Ovary (tissue), 9 donors: Measurements from ENCODE around the gene ATPAF1. TPM values are rescaled to one million over a fixed set of nuclear protein-coding genes. Genes with fewer than 3 reads are reported as not detected.

ENCODE experiments used
- DNase-seq, 5 donors: peaks; one replicate each; pipeline ENCODE4 v3.0.0-alpha.2; 2019 to 2020
- H3K27ac ChIP-seq, 2 donors: fragments of 200-600 bp; one replicate each; pipeline versions ENCODE4 v1.5.1 to v1.8.0; 2019 to 2022
- H3K27me3 ChIP-seq: fragments of 200-600 bp; one replicate; pipeline ENCODE4 v1.8.0; 2022
- H3K36me3 ChIP-seq: fragments of 200-600 bp; sonication (generic); one replicate; pipeline ENCODE4 v1.5.1; 2019
- H3K4me1 ChIP-seq: one replicate; pipeline ENCODE4 v1.8.1; 2013; ENCODE audit warnings: mild to moderate bottlenecking, moderate library complexity; ENCODE audit not compliant: insufficient read depth
- H3K4me3 ChIP-seq: fragments of 200-600 bp; sonication (generic); one replicate; pipeline ENCODE4 v1.5.1; 2017
- H3K9me3 ChIP-seq, 2 donors: fragments of 200-600 bp in 1 of 2; sonication (generic) in 1 of 2; one replicate each; pipeline versions ENCODE4 v1.5.1 to v1.8.1; 2013 to 2019; ENCODE audit warnings: mild to moderate bottlenecking in 1 of 2, moderate library complexity in 1 of 2
- CTCF ChIP-seq, 3 donors: fragments of 450-650 bp in 2 of 3; fragments of 200-600 bp in 1 of 3; IDR thresholded peaks; one replicate each; pipeline versions ENCODE4 v1.5.1 to v1.8.0; 2016 to 2022; ENCODE audit warnings: antibody characterized with exemption in 3 of 3, mild to moderate bottlenecking in 1 of 3
- EP300 ChIP-seq: sonication (generic); formaldehyde crosslinking; IDR thresholded peaks from one replicate; pipeline ENCODE4 v1.6.1; 2017; ENCODE audit warnings: antibody characterized with exemption
- POLR2A ChIP-seq: fragments of 450-650 bp; IDR thresholded peaks from one replicate; pipeline ENCODE4 v1.6.1; 2017; ENCODE audit warnings: antibody characterized with exemption, mild to moderate bottlenecking, moderate library complexity
- WGBS, 3 donors: extraction: QIAGEN DNeasy Blood & Tissue Kit in 1 of 3; methylation state at CpG; one replicate each; pipeline versions ENCODE4 v1.1.5 to v1.1.7; 2013 to 2017; 5-methylcytosine and 5-hydroxymethylcytosine counted together
- intact Hi-C, 4 donors: fragments of 100-400 bp; cut with DNase I; formaldehyde crosslinking; loops; one replicate each; pipeline versions ENCODE4 v1.11.0 to v1.15.1; 2022 to 2023
- polyA plus RNA-seq, 2 donors: library from polyadenylated mRNA; stranded (reverse); fragments of 200-250 nt in 1 of 2; fragments of 350-450 nt in 1 of 2; fragmentation: Illumina TruSeq in 1 of 2; extraction: RNeasy Lipid Tissue Mini Kit (QIAGEN cat#74804) in 1 of 2; gene quantifications; one replicate each; pipeline ENCODE4 v1.2.3, GENCODE V29; 2013 to 2014
- total RNA-seq, 7 donors: library from RNA; depleted of rRNA in 2 of 7; stranded (reverse); fragments of >200 nt in 2 of 7; fragmentation: NEBNext Ultra II Directional in 3 of 7; extraction: Animal tissue kit (Norgen Biotek cat#: 25700) in 3 of 7; gene quantifications; one replicate each; pipeline versions ENCODE4 v1.1.0 to v1.2.4, GENCODE V29; 2016 to 2023
- donor health status: DM: no; HTN: no; CAD: no; lungs with moderate emphysema.
- donor health status: DM: no; HTN: no; CAD: no.
- donor health status: Bipolar disorder and iron deficiency.
- donor health status: DM: yes; HTN: yes; CAD: no.
- donor health status: DM: no; HTN: no; CAD: no.
- donor health status: DM: yes; HTN: yes; CAD: no.

ATPAF1 gene
- total and polyA plus RNA-seq, 9 donors: 21.9 to 88.0 (median 29.3) TPM

- no peak for DNase-seq
- Histone ChIP-seq H3K36me3 (no peaks in the 10 kb centered on the region), H3K27me3 (no peaks in the 10 kb centered on the region), H3K4me3 (no peak overlapping the region), H3K9me3 (no peaks in the 10 kb centered on the region), H3K4me1 (peaks cover 2% of the 10 kb centered on the region), H3K27ac (no peak overlapping the region)
- TF ChIP-seq POLR2A: no peak
- TF ChIP-seq CTCF (IDR thresholded peaks at IDR 0.05): no peak
- TF ChIP-seq EP300: no peak
- intact Hi-C loops: no loop called here
Measured at GRCh38 chr1:46643368-46643775, 24.8 kb downstream of the ATPAF1 start.

- Histone ChIP-seq H3K4me3 (no peak overlapping the region), H3K27ac (no peak overlapping the region), H3K4me1 (peaks cover 2% of the 10 kb centered on the region), H3K9me3 (no peaks in the 10 kb centered on the region), H3K36me3 (no peaks in the 10 kb centered on the region), H3K27me3 (no peaks in the 10 kb centered on the region)
- no peak for DNase-seq
- no peak for TF ChIP-seq EP300
- no peak for TF ChIP-seq CTCF (IDR thresholded peaks at IDR 0.05)
- TF ChIP-seq POLR2A: no peak
- intact Hi-C loops: no loop called here
Measured at GRCh38 chr1:46642115-46642680, 26.0 kb downstream of the ATPAF1 start.

GRCh38 chr1:46639547-46639946 is 28.6 kb downstream of the ATPAF1 start:
- WGBS, 3 donors: 88 to 95% (median 91%) methylated on average over 1 of the region's 1 CpG
- peaks cover 2% of the 10 kb centered on the region for H3K4me1 ChIP-seq
- intact Hi-C loops: no loop called here

GRCh38 chr1:46638921-46639320 is 29.2 kb downstream of the ATPAF1 start:
- Histone ChIP-seq H3K9me3 (no peaks in the 10 kb centered on the region), H3K36me3 (no peaks in the 10 kb centered on the region), H3K4me3 (no peak overlapping the region), H3K27me3 (no peaks in the 10 kb centered on the region), H3K27ac (no peak overlapping the region), H3K4me1 (peaks cover 2% of the 10 kb centered on the region)
- DNase-seq: no peak
- no peak for TF ChIP-seq EP300
- TF ChIP-seq POLR2A: no peak
- no peak for TF ChIP-seq CTCF (IDR thresholded peaks at IDR 0.05)
- intact Hi-C loops: no loop called here

More at GRCh38 chr1:46639547-46639946, 28.6 kb downstream of the ATPAF1 start:
- Histone ChIP-seq H3K27me3 (no peaks in the 10 kb centered on the region), H3K4me3 (no peak overlapping the region), H3K9me3 (no peaks in the 10 kb centered on the region), H3K36me3 (no peaks in the 10 kb centered on the region), H3K27ac (no peak overlapping the region)
- no peak for DNase-seq
- TF ChIP-seq POLR2A: no peak
- TF ChIP-seq CTCF (IDR thresholded peaks at IDR 0.05): no peak
- no peak for TF ChIP-seq EP300
